Smooth muscle cell (in vitro differentiated cells): ENCODE measurements around the gene COQ9. TPM values are rescaled to one million over a fixed set of nuclear protein-coding genes. Genes with fewer than 3 reads are reported as not detected.

ENCODE experiments used
- DNase-seq: peaks from one replicate; lab custom pipeline; 2025; ENCODE audit not compliant: unreplicated experiment; lab: John Stamatoyannopoulos, UW
- H2AFZ ChIP-seq: fragments of 200-600 bp; sonication (generic); 2 replicates; pipeline ENCODE4 v1.6.0; 2016; ENCODE audit warnings: antibody characterized with exemption, low read depth, mild to moderate bottlenecking
- H3F3A ChIP-seq: fragments of 200-600 bp; sonication (generic); 2 replicates; pipeline ENCODE4 v1.6.0; 2017; ENCODE audit warnings: antibody characterized with exemption, low read depth
- H3K27ac ChIP-seq: fragments of 200-600 bp; sonication (generic); 2 replicates; pipeline ENCODE4 v1.5.1; 2016; ENCODE audit warnings: low read depth, mild to moderate bottlenecking
- H3K27me3 ChIP-seq: fragments of 200-600 bp; sonication (generic); 2 replicates; pipeline ENCODE4 v1.6.1; 2016; ENCODE audit warnings: low read depth, mild to moderate bottlenecking
- H3K36me3 ChIP-seq: fragments of 200-600 bp; sonication (generic); 2 replicates; pipeline ENCODE4 v1.5.1; 2016; ENCODE audit warnings: low read depth
- H3K4me1 ChIP-seq: fragments of 200-600 bp; sonication (generic); 2 replicates; pipeline ENCODE4 v1.5.1; 2016; ENCODE audit warnings: low read depth
- H3K4me2 ChIP-seq: fragments of 200-600 bp; sonication (generic); 2 replicates; pipeline ENCODE4 v1.6.0; 2016; ENCODE audit warnings: mild to moderate bottlenecking
- H3K4me3 ChIP-seq: fragments of 200-600 bp; sonication (generic); 2 replicates; pipeline ENCODE4 v1.5.1; 2016; ENCODE audit warnings: mild to moderate bottlenecking
- H3K79me2 ChIP-seq: fragments of 200-600 bp; sonication (generic); 2 replicates; pipeline ENCODE4 v1.6.0; 2016; ENCODE audit warnings: low read depth, mild to moderate bottlenecking
- H3K9ac ChIP-seq: fragments of 200-600 bp; sonication (generic); 2 replicates; pipeline ENCODE4 v1.6.0; 2016; ENCODE audit warnings: low read depth
- H3K9me3 ChIP-seq: fragments of 200-600 bp; sonication (generic); replicated peaks from 2 replicates; pipeline ENCODE4 v1.5.1; 2016; ENCODE audit warnings: low read depth
- H4K20me1 ChIP-seq: fragments of 200-600 bp; sonication (generic); 2 replicates; pipeline ENCODE4 v1.6.0; 2016; ENCODE audit warnings: low read depth
- CTCF ChIP-seq: fragments of 200-600 bp; sonication (generic); IDR thresholded peaks from 2 replicates; pipeline ENCODE4 v1.5.1; 2017; ENCODE audit warnings: borderline replicate concordance, mild to moderate bottlenecking, antibody characterized with exemption; ENCODE audit not compliant: insufficient read depth, poor library complexity, severe bottlenecking
- WGBS: methylation state at CpG from one replicate; pipeline ENCODE4 v1.1.7; 2016; ENCODE audit warnings: low lambda C conversion rate; 5-methylcytosine and 5-hydroxymethylcytosine counted together
- polyA plus RNA-seq: library from polyadenylated mRNA; unstranded; fragments of >200 nt; fragmentation: Nextera tagmentation; extraction: Ambion mirVana; gene quantifications from 2 replicates; pipeline ENCODE4 v1.2.1, GENCODE V29; 2016
- total RNA-seq: library from RNA; depleted of rRNA; stranded (reverse); fragments of >200 nt; gene quantifications from 2 replicates; pipeline ENCODE4 v1.2.3, GENCODE V29; 2014

Gene COQ9
- total and polyA plus RNA-seq, 2 experiments from 2014 or later = 34.7 to 62.1 TPM

GRCh38 chr16:57411362-57411976, 35.8 kb upstream of the COQ9 start:
- no peak for DNase-seq
- Histone ChIP-seq H3F3A (no peaks in the 10 kb centered on the region), H3K4me1 (no peaks in the 10 kb centered on the region), H4K20me1 (no peaks in the 10 kb centered on the region), H3K79me2 (no peaks in the 10 kb centered on the region), H3K4me3 (no peak overlapping the region), H3K36me3 (no peaks in the 10 kb centered on the region), H3K9me3 (no peaks in the 10 kb centered on the region), H3K9ac (no peak overlapping the region), H3K27ac (no peak overlapping the region), H3K4me2 (no peak overlapping the region), H2AFZ (no peak overlapping the region), H3K27me3 (no peaks in the 10 kb centered on the region)
- no peak for TF ChIP-seq CTCF
- WGBS = 85% methylated on average over 12 of the region's 12 CpGs

DNA sequence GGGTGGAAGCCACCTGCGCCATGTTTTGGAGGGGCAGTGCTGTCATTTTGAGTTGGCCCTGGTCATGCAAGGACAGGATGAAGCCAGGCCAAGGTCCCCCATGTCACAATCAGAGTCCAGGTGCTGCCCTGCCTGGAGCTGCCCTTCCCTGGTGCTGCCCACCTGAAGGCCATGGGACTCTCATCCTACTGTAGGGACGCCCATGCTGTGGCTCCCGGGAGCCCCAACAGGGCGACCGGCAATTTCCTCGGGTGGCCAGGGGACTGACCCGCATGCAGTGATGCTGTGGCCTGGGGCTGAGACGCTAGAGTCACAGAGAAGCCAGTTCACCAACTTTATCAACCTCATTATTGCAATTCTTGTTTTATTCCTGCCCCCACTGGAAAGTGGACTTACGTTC, 34.7 kb upstream of the COQ9 start:
- no peaks in the 10 kb centered on the region for H3K36me3 ChIP-seq

GRCh38 chr16:57413301-57413730, 34.0 kb upstream of the COQ9 start:
- WGBS = 95% methylated on average over 5 of the region's 5 CpGs
- Histone ChIP-seq H2AFZ (no peak overlapping the region), H3F3A (no peaks in the 10 kb centered on the region), H3K9ac (no peak overlapping the region), H4K20me1 (no peaks in the 10 kb centered on the region), H3K36me3 (no peaks in the 10 kb centered on the region), H3K4me3 (no peak overlapping the region), H3K4me1 (no peaks in the 10 kb centered on the region), H3K79me2 (no peaks in the 10 kb centered on the region), H3K9me3 (no peaks in the 10 kb centered on the region), H3K27me3 (no peaks in the 10 kb centered on the region), H3K27ac (no peak overlapping the region), H3K4me2 (no peak overlapping the region)
- no peak for TF ChIP-seq CTCF
- DNase-seq = no peak

More for the DNA sequence above, 34.7 kb upstream of the COQ9 start:
- TF ChIP-seq CTCF = no peak
- H3K4me2 ChIP-seq = no peak overlapping the region
- H3K27me3 ChIP-seq = no peaks in the 10 kb centered on the region
- H3K4me3 ChIP-seq = no peak overlapping the region
- H3K4me1 ChIP-seq = no peaks in the 10 kb centered on the region
- H4K20me1 ChIP-seq = no peaks in the 10 kb centered on the region
- no peak overlapping the region for H3K27ac ChIP-seq
- H3F3A ChIP-seq = no peaks in the 10 kb centered on the region
- no peak overlapping the region for H3K9ac ChIP-seq
- WGBS = 91% methylated on average over 9 of the region's 9 CpGs
- no peaks in the 10 kb centered on the region for H3K9me3 ChIP-seq
- DNase-seq = no peak
- H2AFZ ChIP-seq = no peak overlapping the region
- H3K79me2 ChIP-seq = no peaks in the 10 kb centered on the region

- Histone ChIP-seq H3K27me3 (no peaks in the 10 kb centered on the region), H3K36me3 (no peaks in the 10 kb centered on the region), H3K27ac (no peak overlapping the region), H3K9ac (no peak overlapping the region), H3F3A (no peaks in the 10 kb centered on the region), H4K20me1 (no peaks in the 10 kb centered on the region), H2AFZ (no peak overlapping the region), H3K4me1 (no peaks in the 10 kb centered on the region), H3K9me3 (no peaks in the 10 kb centered on the region), H3K79me2 (no peaks in the 10 kb centered on the region), H3K4me2 (no peak overlapping the region), H3K4me3 (no peak overlapping the region)
- 88% methylated on average over 7 of the region's 7 CpGs for WGBS
- TF ChIP-seq CTCF = no peak
- DNase-seq = no peak
Measured at GRCh38 chr16:57413733-57414132, 33.5 kb upstream of the COQ9 start.
